G401.6 (cell line): ENCODE measurements around the gene DCAF8.

Experiments
- FAIRE-seq: peaks from 2 replicates; lab custom pipeline; 2012; peaks lifted over from hg19 to GRCh38; lab: Jason Lieb, UNC

The DCAF8 gene

DNA sequence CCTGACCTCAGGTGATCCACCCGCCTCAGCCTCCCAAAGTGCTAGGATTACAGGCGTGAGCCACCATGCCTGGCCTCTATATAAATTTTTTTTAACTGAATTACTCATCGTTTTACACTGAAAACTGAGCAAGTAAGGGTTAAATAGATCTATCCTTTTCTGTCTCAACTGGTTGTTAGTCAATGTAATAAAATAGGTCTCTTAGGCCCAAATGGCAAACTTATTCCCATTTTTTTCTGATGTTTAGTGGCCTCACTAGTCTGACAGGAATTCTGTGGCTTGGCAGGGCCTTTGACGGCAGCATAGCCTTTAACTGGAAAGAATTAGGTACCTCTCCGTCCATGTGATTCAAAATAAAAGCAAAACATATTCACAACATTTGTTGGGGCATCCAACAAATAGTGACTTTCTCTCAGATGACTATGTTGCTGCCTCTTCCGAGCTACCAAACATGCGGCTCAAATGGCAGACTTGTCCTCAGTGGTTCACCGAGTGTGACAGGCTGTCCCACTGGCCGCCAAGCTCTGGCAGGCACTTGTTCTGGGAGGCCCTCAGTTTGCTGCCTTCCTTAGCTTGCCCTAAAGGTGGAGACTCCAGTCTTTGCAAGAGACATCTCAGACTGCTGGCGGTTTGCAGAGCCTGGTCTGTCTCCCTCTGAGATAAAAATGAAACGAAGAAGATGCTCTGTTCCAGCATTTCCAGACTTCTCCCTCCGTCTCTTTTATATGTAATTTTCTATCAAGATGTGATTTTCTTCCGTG is 93.6 kb downstream of the DCAF8 start:
- no peak for FAIRE-seq

DNA sequence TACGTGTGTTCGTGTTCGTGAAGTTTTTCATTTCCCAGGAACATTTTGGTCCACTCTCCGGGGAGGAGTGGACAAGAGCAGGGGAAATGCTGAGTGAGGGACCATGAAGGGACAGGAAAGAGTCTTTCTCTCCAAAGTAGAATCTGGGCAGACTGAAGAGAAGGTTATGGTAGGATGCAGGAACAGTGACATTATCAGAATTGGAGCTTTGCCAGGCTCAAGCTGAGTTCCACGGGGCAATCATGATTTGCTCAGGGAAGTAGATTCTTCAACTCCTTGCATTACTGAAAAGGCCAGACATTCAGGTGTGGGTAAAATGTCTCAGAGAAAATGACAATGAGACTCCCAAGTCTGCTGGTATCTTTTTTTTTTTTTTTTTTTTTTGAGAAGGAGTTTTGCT is 94.3 kb downstream of the DCAF8 start:
- FAIRE-seq: no peak

DNA sequence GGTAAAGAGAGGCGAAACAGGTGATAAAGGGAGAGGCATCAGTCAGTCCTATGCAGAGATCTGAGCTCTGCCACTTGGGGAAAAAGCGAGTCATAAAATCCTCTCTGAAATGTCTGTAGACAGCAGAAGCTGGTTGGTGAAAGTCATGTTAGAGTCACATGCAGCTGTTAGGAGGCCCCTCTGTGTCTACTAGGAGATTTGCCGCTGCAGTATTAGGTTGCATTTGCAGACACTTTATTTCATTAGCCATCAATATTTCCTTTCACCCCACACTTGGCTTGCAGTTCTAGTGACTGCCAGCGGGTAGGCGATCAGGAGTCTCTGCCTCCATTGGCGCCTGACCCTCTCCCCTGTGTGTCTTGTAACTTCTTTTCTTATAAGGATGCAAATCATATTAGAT is 94.8 kb downstream of the DCAF8 start:
- FAIRE-seq: no peak

DNA sequence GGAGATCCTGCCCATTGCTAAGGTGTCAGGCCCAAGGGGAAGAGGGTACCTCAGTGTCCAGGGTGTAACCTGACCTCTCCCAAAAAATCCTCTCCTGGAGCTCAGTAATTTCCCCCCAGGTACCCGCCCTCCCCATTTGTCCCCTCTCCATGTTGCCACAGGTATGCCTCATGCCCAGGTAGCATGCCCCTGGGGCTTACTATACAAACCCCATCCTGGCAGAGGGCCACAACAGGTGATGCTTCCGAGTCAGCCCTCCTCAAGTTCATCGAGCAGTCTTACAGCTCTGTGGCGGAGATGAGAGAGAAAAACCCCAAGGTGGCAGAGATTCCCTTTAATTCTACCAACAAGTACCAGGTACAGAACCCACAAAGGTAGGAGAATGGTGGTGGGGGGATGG is 95.3 kb downstream of the DCAF8 start:
- FAIRE-seq: no peak

DNA sequence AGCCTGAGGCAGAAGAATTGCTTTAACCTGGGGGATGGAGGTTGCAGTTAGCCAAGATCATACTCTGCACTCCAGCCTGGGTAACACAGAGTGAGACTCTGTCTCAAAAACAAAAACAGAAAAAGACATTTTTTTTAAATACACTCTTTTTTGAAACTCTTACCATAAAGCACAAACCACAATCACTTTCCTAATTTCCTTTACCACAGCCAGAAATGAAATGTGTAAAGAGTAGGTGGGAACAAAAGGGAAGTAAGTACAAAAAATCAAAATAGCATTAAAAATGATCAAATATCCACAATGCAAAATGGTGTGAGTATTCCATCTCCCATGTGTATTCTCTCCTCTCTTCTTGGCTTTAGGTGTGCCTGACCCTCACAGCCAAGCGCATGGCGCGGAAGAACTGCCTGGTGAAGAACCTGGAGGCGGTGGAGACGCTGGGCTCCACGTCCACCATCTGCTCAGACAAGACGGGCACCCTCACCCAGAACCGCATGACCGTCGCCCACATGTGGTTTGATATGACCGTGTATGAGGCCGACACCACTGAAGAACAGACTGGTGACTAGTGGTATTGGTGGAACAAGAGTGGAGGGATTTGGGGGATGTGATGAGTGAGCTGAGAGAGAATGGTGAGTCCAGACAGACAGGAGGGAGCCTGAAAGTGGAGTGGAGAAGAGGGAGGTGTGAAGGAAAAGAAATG is 96.0 kb downstream of the DCAF8 start:
- FAIRE-seq: no peak
